Osteocyte (in vitro differentiated cells): Measurements from ENCODE around the gene GASK1B. TPM values are rescaled to one million over a fixed set of nuclear protein-coding genes. Genes with fewer than 3 reads are reported as not detected.

Source experiments
- DNase-seq: peaks from one replicate; pipeline ENCODE4 v3.0.0; 2021; ENCODE audit warnings: mixed read lengths; ENCODE audit not compliant: unreplicated experiment; ENCODE audit errors: extremely low spot score
- H3K27ac Mint-ChIP-seq: one replicate; pipeline ENCODE4 v1.8.0; 2021; ENCODE audit warnings: mild to moderate bottlenecking, mixed read lengths; ENCODE audit not compliant: unreplicated experiment
- H3K27me3 Mint-ChIP-seq: one replicate; pipeline ENCODE4 v1.8.0; 2021; ENCODE audit warnings: mixed read lengths; ENCODE audit not compliant: unreplicated experiment
- H3K36me3 Mint-ChIP-seq: one replicate; pipeline ENCODE4 v1.8.0; 2021; ENCODE audit warnings: mixed read lengths; ENCODE audit not compliant: unreplicated experiment
- H3K4me1 Mint-ChIP-seq: one replicate; pipeline ENCODE4 v1.8.0; 2021; ENCODE audit warnings: mixed read lengths; ENCODE audit not compliant: unreplicated experiment
- H3K4me3 Mint-ChIP-seq: one replicate; pipeline ENCODE4 v1.8.0; 2021; ENCODE audit warnings: mild to moderate bottlenecking, moderate library complexity, mixed read lengths; ENCODE audit not compliant: unreplicated experiment
- H3K9me3 Mint-ChIP-seq: one replicate; pipeline ENCODE4 v1.8.0; 2021; ENCODE audit warnings: mixed read lengths; ENCODE audit not compliant: unreplicated experiment
- CTCF ChIP-seq: fragments of 200-600 bp; sonication (generic); IDR thresholded peaks from 2 replicates; pipeline ENCODE4 v1.5.0; 2021; ENCODE audit warnings: antibody characterized with exemption, mild to moderate bottlenecking, moderate library complexity
- total RNA-seq: library from RNA; stranded (reverse); gene quantifications from 2 replicates; pipeline ENCODE4 v1.2.1, GENCODE V29; 2021

Gene GASK1B
- total RNA-seq, 1 donor from 2014 or later: 11.7 TPM

- no peaks in the 10 kb centered on the region for H3K36me3 Mint-ChIP-seq
These were observed 29.7 kb upstream of the GASK1B start for GRCh38 chr4:158202481-158202880.

GRCh38 chr4:158201876-158202275 is 29.1 kb upstream of the GASK1B start:
- no peaks in the 10 kb centered on the region for H3K9me3 Mint-ChIP-seq
- TF ChIP-seq CTCF: no peak
- H3K36me3 Mint-ChIP-seq: no peaks in the 10 kb centered on the region
- peaks cover 9% of the 10 kb centered on the region for H3K27me3 Mint-ChIP-seq
- H3K4me3 Mint-ChIP-seq: no peak overlapping the region
- no peak for DNase-seq
- H3K4me1 Mint-ChIP-seq: no peaks in the 10 kb centered on the region
- no peak overlapping the region for H3K27ac Mint-ChIP-seq

More at GRCh38 chr4:158202481-158202880, 29.7 kb upstream of the GASK1B start:
- Mint-ChIP-seq H3K27ac (no peak overlapping the region), H3K27me3 (peaks cover 5% of the 10 kb centered on the region), H3K4me1 (no peaks in the 10 kb centered on the region), H3K9me3 (no peaks in the 10 kb centered on the region), H3K4me3 (no peak overlapping the region)
- no peak for DNase-seq
- no peak for TF ChIP-seq CTCF

- Mint-ChIP-seq H3K36me3 (no peaks in the 10 kb centered on the region), H3K27me3 (peaks cover 10% of the 10 kb centered on the region), H3K27ac (no peak overlapping the region), H3K4me3 (no peak overlapping the region), H3K9me3 (no peaks in the 10 kb centered on the region), H3K4me1 (no peaks in the 10 kb centered on the region)
- no peak for TF ChIP-seq CTCF
- no peak for DNase-seq
These were observed 28.5 kb upstream of the GASK1B start for GRCh38 chr4:158201322-158201721.

- no peak for DNase-seq
- Mint-ChIP-seq H3K36me3 (no peaks in the 10 kb centered on the region), H3K9me3 (no peaks in the 10 kb centered on the region), H3K4me1 (no peaks in the 10 kb centered on the region), H3K27me3 (peaks cover 10% of the 10 kb centered on the region), H3K27ac (no peak overlapping the region), H3K4me3 (no peak overlapping the region)
- no peak for TF ChIP-seq CTCF
These were observed 27.4 kb upstream of the GASK1B start for GRCh38 chr4:158200214-158200613.

- Mint-ChIP-seq H3K27ac (no peak overlapping the region), H3K4me1 (peaks cover 2% of the 10 kb centered on the region), H3K4me3 (no peak overlapping the region), H3K27me3 (peaks cover 13% of the 10 kb centered on the region), H3K36me3 (no peaks in the 10 kb centered on the region), H3K9me3 (no peaks in the 10 kb centered on the region)
- DNase-seq: no peak
- TF ChIP-seq CTCF: no peak
These were observed 24.5 kb upstream of the GASK1B start for GRCh38 chr4:158197194-158197776.
